ENCODE data around the gene SULT1C4.

The SULT1C4 gene

GRCh38 chr2:108436976-108437375 lies 59.2 kb downstream of the SULT1C4 start:
- no peak for DNase-seq (ENCODE audit: extremely low read depth, low read depth)
- TF ChIP-seq CTCF (IDR thresholded peaks at IDR 0.05; ENCODE audit: low read depth, low read length), result no peak

Measured in AG09319 (cell line).